NK-92 (cell line): ENCODE results near the gene FGFR3.

Source experiments
- DNase-seq: peaks from one replicate; lab custom pipeline; 2025; ENCODE audit not compliant: unreplicated experiment; lab: John Stamatoyannopoulos, UW

The FGFR3 gene

GRCh38 chr4:1801286-1801958 is 8.3 kb downstream of the FGFR3 start:
- no peak for DNase-seq

- DNase-seq = no peak
Measured at GRCh38 chr4:1802151-1802715, 9.1 kb downstream of the FGFR3 start.

- DNase-seq = no peak
Measured at GRCh38 chr4:1802720-1803522, 9.8 kb downstream of the FGFR3 start.

- DNase-seq = no peak
Measured at GRCh38 chr4:1803523-1804423, 10.7 kb downstream of the FGFR3 start.

GRCh38 chr4:1804638-1805492 is 11.8 kb downstream of the FGFR3 start:
- DNase-seq = no peak

- no peak for DNase-seq
Measured at GRCh38 chr4:1805493-1806222, 12.6 kb downstream of the FGFR3 start.

GRCh38 chr4:1806223-1806564 is 13.1 kb downstream of the FGFR3 start:
- no peak for DNase-seq

GRCh38 chr4:1806596-1807331 is 13.7 kb downstream of the FGFR3 start:
- no peak for DNase-seq

GRCh38 chr4:1807332-1807777 is 14.3 kb downstream of the FGFR3 start:
- DNase-seq = no peak

- no peak for DNase-seq
Measured at GRCh38 chr4:1808396-1808795, 15.3 kb downstream of the FGFR3 start.

GRCh38 chr4:1808851-1809753 is 16.0 kb downstream of the FGFR3 start:
- DNase-seq = no peak

- no peak for DNase-seq
Measured at GRCh38 chr4:1809754-1810502, 16.8 kb downstream of the FGFR3 start.

GRCh38 chr4:1810765-1811164 is 17.7 kb downstream of the FGFR3 start:
- no peak for DNase-seq

GRCh38 chr4:1812720-1813119 is 19.6 kb downstream of the FGFR3 start:
- DNase-seq = no peak

GRCh38 chr4:1813231-1813630 is 20.1 kb downstream of the FGFR3 start:
- DNase-seq = no peak

- DNase-seq = no peak
Measured at GRCh38 chr4:1813915-1814314, 20.8 kb downstream of the FGFR3 start.

GRCh38 chr4:1814453-1814852 is 21.4 kb downstream of the FGFR3 start:
- no peak for DNase-seq
